NCI-H345 treated with DMSO at 0.1 percent for 48 hours (cell line): Measurements from ENCODE around the gene ICAM4.
"Not testable (repeated sequence)": the region's sequence is repeated elsewhere in the genome, so short reads cannot be mapped to it uniquely, and the experiment has no call there.

Source experiments
- DNase-seq: peaks from one replicate; lab custom pipeline; 2025; ENCODE audit not compliant: unreplicated experiment; lab: John Stamatoyannopoulos, UW

ICAM4 gene

DNA sequence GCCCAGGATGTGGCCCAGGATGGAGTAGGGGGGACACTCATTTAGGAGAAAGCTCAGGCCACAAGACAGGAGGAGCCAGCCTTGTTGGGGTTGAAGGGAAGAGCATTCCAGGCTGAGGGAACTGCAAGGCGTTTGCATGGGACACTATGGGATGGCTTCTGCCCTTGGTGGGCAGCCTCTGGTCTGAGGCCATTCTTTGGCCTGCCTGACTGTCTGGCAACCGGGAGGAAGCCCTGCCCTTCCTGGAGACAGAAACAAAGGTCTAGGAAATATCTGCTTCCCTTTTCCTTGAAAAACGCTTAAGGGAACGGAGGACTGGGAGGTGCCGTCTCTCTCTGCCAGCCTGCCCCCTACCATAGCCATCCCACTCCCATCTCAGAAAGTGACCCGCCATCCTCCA lies 18.7 kb upstream of the ICAM4 start:
- no peak for DNase-seq

DNA sequence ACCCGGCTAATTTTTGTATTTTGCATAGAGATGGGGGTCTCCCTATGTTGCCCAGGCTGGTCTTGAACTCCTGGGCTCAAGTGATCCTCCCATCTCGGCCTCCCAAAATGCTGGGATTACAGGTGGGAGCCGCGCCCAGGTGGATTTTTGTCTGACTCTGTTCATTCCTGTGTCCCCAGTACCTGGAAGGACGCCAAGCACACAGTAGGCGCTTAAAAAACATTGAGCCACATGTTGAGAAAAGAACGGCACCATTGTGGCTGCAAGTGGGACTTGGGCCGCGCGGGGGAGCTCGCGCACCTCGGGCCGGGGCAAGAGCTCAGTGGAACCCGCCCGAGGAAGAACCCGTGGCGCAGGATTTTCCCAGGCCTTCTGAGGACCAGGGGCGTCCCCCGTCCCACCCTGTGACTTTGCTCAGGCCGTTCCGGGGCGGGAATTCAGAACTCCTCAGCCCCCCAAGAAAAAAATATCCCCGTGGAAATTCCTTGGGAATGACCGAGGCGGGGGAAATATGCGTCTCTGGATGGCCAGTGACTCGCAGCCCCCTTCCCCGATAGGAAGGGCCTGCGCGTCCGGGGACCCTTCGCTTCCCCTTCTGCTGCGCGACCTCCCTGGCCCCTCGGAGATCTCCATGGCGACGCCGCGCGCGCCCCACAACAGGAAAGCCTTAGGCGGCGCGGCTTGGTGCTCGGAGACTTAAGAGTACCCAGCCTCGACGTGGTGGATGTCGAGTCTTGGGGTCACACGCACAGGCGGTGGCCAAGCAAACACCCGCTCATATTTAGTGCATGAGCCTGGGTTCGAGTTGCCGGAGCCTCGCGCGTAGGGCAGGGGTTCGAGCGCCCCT lies 17.2 kb upstream of the ICAM4 start:
- peak; percentile 70 for DNase-seq

DNA sequence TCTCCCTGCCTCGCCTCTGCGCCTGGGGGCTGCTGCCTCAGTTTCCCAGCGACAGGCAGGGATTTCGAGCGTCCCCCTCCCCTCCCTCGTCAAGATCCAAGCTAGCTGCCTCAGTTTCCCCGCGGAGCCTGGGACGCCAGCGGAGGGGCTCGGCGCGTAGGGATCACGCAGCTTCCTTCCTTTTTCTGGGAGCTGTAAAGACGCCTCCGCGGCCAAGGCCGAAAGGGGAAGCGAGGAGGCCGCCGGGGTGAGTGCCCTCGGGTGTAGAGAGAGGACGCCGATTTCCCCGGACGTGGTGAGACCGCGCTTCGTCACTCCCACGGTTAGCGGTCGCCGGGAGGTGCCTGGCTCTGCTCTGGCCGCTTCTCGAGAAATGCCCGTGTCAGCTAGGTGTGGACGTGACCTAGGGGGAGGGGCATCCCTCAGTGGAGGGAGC lies 16.6 kb upstream of the ICAM4 start:
- DNase-seq, result no peak

DNA sequence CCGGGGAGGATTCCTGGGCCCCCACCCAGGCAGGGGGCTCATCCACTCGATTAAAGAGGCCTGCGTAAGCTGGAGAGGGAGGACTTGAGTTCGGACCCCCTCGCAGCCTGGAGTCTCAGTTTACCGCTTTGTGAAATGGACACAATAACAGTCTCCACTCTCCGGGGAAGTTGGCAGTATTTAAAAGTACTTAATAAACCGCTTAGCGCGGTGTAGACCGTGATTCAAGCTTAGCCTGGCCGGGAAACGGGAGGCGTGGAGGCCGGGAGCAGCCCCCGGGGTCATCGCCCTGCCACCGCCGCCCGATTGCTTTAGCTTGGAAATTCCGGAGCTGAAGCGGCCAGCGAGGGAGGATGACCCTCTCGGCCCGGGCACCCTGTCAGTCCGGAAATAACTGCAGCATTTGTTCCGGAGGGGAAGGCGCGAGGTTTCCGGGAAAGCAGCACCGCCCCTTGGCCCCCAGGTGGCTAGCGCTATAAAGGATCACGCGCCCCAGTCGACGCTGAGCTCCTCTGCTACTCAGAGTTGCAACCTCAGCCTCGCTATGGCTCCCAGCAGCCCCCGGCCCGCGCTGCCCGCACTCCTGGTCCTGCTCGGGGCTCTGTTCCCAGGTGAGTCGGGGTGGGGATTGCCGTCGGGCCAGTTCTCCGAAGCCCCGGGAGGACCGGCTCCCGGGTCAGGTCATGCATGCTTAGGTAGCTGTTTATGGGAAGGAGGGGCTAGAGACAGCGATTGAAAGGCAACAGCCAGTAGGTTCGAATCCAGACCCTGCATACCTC lies 15.9 kb upstream of the ICAM4 start, which contains the start of gene ICAM1:
Gene ICAM1 (plus strand): TSS at position 505 of the 779 bp plus-strand sequence. CDS start 40 bp downstream, at position 545.
- DNase-seq, result no peak

DNA sequence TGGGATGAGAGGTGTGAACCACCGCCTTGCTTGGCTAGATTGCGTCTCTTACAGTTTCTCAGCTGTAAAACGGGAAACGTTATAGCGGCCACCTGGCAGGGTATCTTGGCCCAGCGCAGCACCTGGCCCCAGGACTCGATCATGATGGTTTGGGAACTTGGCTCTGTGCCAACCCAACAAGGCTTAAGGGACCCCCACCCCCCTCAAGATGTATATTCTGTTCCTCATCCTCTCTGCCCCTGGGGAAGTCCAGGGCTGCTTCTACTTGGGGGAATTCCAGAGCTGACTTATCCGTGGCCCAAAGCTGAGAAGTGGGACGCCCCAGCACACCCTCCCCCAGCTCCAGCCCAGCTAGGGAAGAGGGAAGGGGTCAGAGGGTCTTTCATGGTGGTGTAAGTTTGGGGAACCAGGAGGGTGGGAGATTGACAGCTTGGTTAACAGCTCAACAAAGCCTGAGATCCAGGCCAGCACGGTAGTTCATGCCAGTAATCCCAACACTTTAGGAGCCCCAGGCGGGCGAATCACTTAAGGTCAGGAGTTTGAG lies 15.1 kb upstream of the ICAM4 start:
- no peak for DNase-seq

DNA sequence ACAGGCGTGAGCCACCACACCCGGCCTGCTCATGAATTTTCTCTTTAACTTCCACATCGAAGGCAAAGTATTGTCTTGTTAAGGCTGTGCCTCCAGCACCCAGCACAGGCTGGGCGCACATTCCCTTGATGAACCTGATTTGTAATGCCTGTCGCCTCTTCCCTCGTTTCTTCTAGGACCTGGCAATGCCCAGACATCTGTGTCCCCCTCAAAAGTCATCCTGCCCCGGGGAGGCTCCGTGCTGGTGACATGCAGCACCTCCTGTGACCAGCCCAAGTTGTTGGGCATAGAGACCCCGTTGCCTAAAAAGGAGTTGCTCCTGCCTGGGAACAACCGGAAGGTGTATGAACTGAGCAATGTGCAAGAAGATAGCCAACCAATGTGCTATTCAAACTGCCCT lies 12.2 kb upstream of the ICAM4 start:
- no peak for DNase-seq

DNA sequence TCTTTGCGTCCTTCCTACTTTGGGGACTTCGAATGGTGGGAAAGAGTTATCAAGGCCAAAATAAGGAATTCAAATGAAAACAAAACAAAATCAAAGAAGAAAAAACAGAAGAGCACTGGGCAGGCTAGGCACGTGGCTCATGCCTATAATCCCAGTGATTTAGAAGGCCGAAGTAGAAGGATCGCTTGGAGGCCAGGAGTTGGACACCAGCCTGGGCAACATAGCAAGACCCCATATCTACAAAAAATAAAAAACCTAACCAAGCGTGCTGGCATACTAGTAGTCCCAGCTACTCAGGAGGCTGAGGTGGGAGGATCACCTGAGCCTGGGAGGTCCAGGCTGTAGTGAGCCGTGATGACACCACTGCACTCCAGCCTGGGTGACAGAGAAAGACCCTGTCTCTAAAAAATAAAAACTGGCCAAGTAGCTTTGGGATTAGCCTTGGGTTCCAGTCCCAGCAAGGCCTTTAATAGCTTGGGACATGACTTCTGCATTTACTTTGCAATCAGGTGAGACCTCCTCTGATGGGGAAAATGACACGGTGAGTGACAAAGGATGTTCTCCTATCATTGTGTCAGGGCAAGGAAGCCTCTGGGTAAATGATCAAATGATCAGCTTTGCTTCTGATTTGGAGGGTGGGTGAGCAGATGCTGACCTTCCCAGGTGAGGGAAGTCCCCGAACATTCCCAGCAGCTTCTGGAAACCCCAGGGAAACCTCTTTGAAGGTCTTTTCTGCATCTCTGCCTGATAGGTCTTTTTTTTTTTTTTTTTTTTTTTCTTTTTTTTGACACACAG lies 8.8 kb upstream of the ICAM4 start:
- DNase-seq, result no peak

DNA sequence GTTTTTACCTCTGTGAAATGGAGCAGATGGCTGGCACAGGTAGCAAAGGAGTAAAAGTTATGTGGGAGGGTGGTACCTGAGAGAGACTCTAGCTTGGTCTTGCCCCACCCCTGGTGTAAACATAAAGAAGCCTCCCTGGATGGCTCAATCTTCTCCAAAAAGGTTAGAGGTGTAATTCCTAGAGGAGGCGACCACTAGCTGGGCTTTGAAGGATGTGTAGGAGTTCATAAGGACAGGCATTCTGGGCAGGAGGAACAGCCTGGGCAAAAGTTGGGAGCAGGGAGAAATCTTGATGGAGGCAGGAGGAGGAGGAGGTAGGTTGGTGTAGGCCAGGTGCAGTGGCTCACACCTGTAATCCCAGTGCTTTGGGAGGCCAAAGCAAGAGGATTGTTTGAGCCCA lies 7.8 kb upstream of the ICAM4 start:
- DNase-seq, result no peak

DNA sequence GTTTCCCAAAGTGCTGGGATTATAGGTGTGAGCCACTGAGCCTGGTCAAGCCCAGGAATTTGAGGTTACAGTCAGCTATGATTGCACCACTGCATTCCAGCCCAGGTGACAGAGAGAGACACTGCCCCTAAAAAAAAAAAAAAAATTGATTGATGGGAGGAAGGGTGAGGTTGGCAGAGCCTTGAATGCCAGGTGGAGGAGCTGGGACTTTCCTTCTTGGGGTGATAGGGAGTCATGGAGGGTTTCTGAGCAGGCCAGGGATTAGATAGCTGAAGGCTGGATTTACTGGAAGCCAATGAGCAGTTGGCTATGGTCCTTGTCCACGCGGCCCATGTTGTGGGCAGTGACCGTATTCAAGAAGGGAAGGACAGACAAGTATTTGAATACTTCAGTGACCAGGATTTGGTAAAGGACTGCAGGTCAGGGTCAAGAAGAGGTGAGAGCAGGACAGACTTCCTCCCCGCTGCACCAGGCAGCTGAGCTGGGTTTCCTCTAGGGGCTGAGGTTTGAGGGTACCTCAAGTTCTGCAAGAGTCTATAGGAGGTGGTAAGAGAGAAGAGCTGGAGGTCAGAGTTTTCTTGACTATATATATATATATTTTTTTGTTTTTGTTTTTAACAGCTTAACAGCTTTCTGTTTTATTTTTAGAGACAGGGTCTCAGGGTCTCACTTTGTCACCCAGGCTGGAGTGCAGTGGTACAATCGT lies 6.9 kb upstream of the ICAM4 start:
- no peak for DNase-seq

DNA sequence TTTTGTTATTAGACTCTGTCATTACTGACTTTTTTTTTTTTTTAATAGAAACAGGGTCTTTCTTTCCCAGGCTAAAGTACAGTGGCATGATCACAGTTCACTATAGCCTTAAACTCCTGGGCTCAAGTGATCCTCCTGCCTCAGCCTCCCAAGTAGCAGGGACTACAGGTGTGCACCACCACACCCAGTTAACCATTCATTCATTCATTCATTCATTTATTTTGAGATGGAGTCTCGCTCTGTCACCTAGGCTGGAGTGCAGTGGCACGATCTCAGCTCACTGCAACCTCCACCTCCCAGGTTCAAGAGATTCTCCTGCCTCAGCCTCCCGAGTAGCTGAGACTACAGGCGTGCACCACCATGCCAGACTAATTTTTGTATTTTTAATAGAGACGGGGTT lies 4.7 kb upstream of the ICAM4 start:
- DNase-seq, result not testable (repeated sequence)

DNA sequence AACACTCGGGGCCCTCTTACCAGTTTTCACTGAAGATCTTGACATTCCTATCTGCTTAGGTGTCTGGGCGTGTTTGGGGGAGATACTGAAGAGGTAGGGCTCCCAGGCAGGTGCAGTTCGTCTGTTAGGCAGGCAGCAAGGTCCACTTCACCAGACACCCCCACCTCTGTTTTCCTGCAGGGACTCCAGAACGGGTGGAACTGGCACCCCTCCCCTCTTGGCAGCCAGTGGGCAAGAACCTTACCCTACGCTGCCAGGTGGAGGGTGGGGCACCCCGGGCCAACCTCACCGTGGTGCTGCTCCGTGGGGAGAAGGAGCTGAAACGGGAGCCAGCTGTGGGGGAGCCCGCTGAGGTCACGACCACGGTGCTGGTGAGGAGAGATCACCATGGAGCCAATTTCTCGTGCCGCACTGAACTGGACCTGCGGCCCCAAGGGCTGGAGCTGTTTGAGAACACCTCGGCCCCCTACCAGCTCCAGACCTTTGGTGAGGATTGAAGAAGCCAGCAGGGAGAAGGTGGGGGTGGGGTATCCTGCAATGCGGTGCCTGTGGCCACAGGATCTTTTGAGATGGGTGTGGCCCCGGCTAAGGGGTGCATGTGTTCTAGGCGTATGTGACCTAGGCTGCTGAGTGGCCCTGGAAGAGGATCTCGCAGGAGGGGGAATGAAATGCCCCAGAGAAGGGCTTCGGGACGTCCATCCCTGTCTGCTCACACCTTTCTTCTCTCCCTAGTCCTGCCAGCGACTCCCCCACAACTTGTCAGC lies 3.3 kb upstream of the ICAM4 start:
- DNase-seq, result no peak

DNA sequence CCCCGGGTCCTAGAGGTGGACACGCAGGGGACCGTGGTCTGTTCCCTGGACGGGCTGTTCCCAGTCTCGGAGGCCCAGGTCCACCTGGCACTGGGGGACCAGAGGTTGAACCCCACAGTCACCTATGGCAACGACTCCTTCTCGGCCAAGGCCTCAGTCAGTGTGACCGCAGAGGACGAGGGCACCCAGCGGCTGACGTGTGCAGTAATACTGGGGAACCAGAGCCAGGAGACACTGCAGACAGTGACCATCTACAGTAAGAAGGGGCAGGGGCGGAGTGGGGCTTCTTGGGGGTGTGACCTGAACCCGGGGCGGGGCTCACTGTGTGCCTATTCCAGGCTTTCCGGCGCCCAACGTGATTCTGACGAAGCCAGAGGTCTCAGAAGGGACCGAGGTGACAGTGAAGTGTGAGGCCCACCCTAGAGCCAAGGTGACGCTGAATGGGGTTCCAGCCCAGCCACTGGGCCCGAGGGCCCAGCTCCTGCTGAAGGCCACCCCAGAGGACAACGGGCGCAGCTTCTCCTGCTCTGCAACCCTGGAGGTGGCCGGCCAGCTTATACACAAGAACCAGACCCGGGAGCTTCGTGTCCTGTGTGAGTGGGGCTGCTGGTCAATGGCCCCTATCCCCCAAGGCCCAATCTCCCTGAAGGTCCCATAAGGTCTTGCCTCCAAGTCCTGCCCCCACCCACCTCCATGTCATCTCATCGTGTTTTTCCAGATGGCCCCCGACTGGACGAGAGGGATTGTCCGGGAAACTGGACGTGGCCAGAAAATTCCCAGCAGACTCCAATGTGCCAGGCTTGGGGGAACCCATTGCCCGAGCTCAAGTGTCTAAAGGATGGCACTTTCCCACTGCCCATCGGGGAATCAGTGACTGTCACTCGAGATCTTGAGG lies 2.4 kb upstream of the ICAM4 start:
- DNase-seq, result no peak

DNA sequence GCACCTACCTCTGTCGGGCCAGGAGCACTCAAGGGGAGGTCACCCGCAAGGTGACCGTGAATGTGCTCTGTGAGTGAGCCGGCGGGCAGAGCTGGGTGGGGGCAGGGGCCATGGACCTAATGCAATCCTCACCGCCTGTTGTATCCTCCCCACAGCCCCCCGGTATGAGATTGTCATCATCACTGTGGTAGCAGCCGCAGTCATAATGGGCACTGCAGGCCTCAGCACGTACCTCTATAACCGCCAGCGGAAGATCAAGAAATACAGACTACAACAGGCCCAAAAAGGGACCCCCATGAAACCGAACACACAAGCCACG lies 1.8 kb upstream of the ICAM4 start:
- no peak for DNase-seq

DNA sequence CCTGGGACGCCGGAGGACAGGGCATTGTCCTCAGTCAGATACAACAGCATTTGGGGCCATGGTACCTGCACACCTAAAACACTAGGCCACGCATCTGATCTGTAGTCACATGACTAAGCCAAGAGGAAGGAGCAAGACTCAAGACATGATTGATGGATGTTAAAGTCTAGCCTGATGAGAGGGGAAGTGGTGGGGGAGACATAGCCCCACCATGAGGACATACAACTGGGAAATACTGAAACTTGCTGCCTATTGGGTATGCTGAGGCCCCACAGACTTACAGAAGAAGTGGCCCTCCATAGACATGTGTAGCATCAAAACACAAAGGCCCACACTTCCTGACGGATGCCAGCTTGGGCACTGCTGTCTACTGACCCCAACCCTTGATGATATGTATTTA lies 1.4 kb upstream of the ICAM4 start:
- DNase-seq, result no peak

DNA sequence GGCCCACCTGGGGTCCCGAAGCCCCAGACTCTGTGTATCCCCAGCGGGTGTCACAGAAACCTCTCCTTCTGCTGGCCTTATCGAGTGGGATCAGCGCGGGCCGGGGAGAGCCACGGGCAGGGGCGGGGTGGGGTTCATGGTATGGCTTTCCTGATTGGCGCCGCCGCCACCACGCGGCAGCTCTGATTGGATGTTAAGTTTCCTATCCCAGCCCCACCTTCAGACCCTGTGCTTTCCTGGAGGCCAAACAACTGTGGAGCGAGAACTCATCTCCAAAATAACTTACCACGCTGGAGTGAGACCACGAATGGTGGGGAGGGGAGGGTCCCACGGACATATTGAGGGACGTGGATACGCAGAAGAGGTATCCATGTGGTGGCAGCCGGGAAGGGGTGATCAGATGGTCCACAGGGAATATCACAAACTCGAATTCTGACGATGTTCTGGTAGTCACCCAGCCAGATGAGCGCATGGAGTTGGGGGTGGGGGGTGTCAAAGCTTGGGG lies 2.0 kb downstream of the ICAM4 start:
- DNase-seq, result no peak

DNA sequence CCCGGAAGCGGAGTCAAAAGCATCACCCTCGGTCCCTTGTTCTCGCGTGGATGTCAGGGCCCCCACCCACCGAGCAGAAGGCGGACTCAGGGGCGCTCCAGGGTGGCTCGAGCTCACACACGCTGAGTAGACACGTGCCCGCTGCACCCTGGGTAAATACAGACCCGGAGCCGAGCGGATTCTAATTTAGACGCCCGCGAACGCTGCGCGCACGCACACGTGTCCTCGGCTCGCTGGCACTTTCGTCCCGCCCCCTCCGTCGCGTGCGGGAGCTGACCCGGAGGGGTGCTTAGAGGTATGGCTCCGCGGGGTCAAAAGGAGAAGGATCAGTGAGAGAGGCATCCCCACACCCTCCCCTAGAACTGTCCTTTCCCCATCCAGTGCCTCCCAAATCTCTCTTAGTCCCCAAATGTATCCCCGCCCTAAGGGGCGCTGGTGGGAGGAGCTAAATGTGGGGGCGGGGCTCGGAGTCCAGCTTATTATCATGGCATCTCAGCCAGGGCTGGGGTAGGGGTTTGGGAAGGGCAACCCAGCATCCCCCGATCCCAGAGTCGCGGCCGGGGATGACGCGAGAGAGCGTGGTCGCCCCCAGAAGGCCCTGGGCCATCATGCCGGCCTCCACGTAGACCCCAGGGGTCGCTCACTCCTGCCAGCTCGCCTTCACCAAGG lies 2.5 kb downstream of the ICAM4 start:
- no peak for DNase-seq

DNA sequence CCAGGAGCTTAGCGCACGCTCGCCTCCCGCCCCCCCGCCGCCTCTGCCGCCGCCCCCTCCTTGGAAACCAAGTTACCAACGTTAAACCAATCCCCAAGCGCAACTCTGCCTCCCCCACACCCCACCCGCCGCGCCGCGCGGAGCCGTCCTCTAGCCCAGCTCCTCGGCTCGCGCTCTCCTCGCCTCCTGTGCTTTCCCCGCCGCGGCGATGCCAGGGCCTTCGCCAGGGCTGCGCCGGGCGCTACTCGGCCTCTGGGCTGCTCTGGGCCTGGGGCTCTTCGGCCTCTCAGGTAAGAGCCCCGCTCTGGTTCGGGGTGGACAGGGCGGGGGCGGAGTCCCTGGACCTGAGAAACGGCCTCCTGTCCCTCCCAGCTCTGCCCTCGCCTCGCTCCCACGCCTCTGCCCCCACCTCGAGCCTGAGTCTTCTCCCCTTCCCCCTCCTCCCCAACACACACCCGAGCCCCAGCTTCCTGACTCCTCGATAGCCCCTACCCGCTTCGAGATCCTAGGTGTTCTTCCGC lies 3.1 kb downstream of the ICAM4 start, which contains the start of gene ICAM5:
Gene ICAM5 (plus strand): TSS at position 117 of the 521 bp plus-strand sequence. CDS start 92 bp downstream, at position 209.
- no peak for DNase-seq

DNA sequence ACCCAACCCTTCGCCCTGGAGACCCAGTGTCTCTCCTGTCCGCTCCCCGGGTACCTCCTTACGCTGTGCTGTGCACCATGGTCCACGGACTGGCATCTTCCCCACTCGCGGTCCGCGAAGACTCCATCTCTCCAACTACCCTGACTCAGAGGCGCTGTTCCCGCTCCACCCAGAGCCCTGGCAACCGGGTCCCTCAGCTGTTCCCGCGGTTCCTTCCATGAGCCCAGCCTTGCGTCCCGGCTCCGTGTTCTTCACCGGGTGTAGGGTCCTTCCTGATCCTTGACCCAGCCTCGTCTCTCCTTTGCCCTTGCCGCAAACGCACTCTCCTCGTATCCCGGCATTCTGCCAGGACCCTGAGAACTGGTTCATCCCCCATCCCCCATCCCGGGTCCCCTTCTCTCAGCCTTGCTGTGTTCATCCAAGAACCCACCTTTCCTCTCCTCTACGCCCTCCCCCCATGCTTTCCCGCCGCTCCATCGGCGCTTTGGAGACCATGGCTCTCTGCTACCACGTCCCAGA lies 3.7 kb downstream of the ICAM4 start:
- DNase-seq, result no peak
